DOHH2 (cell line): ENCODE data around the gene MBP.

Experiments
- CTCF ChIP-seq: fragments of 200-600 bp; sonication (generic); IDR thresholded peaks from one replicate; pipeline ENCODE4 v1.5.1; 2014; ENCODE audit warnings: antibody characterized with exemption, mild to moderate bottlenecking, low read depth, low read length; ENCODE audit not compliant: poor library complexity, severe bottlenecking
- EZH2phosphoT487 ChIP-seq: fragments of 200-600 bp; sonication (generic); IDR thresholded peaks from 2 replicates; pipeline ENCODE4 v1.6.1; 2017; ENCODE audit warnings: borderline replicate concordance, mild to moderate bottlenecking, antibody characterized with exemption, low read length, moderate library complexity, mixed read lengths

DNA sequence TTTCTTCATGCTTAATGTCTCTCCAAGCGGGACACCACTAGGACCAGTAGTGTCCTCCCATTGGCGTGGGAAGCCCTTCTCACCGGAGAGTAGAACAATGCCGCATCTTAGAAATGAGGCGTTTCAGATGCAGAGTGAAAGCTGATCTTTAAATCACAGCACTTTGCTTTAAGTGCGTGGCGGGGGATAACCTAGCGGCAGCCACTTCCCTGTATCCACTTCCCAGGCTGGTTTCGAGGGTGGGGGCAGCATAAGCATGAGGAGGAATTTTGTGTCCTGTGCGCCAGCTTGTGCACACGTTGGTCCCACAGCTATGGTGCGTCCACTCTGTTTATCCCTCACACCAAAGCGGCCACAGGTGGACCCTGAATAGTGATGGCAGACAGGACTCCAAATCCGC lies 63.1 kb downstream of the MBP start:
- TF ChIP-seq CTCF (no peak), EZH2phosphoT487 (no peak)
